K562 (cell line): ENCODE results near the gene SGMS1. TPM values are rescaled to one million over a fixed set of nuclear protein-coding genes. Genes with fewer than 3 reads are reported as not detected.
A peak's percentile ranks its signal among the peaks of the same experiment; 100 is the strongest.

ENCODE experiments used
- ARID1B ChIP-seq: fragments of 450-650 bp; IDR thresholded peaks from 2 replicates; pipeline ENCODE4 v1.6.1; 2016; ENCODE audit warnings: antibody characterized with exemption, mild to moderate bottlenecking, inconsistent platforms
- ARID4B ChIP-seq: sonication (generic); formaldehyde crosslinking; IDR thresholded peaks from 2 replicates; pipeline ENCODE4 v1.8.0; 2022; ENCODE audit warnings: mild to moderate bottlenecking, missing genetic modification reagents
- ATF3 ChIP-seq, 2 experiments: fragments of 450-650 bp in 1 of 2; sonication (generic) in 1 of 2; formaldehyde crosslinking in 1 of 2; IDR thresholded peaks in 1 of 2; conservative IDR thresholded peaks in 1 of 2; 2 replicates each; pipeline versions ENCODE4 v1.6.1 to v1.8.1; 2016 to 2023; ENCODE audit warnings: mild to moderate bottlenecking in 2 of 2, moderate library complexity in 2 of 2, inconsistent platforms in 1 of 2, missing genetic modification reagents in 1 of 2
- BHLHE40 ChIP-seq: IDR thresholded peaks from 2 replicates; pipeline ENCODE4 v1.6.1; 2011; ENCODE audit warnings: low read length, improper control_type of control experiment
- CREM ChIP-seq: IDR thresholded peaks from 2 replicates; pipeline ENCODE4 v1.6.1; 2014; ENCODE audit warnings: antibody characterized with exemption, low read depth
- HCFC1 ChIP-seq: IDR thresholded peaks from 2 replicates; pipeline ENCODE4 v1.6.1; 2012; ENCODE audit warnings: low read depth, low read length, improper control_type of control experiment
- JUND ChIP-seq, 2 experiments: IDR thresholded peaks; 2 replicates in 1 of 2; 3 replicates in 1 of 2; pipeline ENCODE4 v1.6.1; 2011; ENCODE audit warnings: borderline replicate concordance in 2 of 2, low read depth in 2 of 2, low read length in 2 of 2, improper control_type of control experiment in 1 of 2, missing biosample characterization in 1 of 2, missing genetic modification characterization in 1 of 2, missing genetic modification reagents in 1 of 2
- KDM1A ChIP-seq, 2 experiments: fragments of 450-650 bp; IDR thresholded peaks; 2 replicates each; pipeline ENCODE4 v1.6.1; 2016; ENCODE audit warnings: mild to moderate bottlenecking in 2 of 2
- MEIS2 ChIP-seq: fragments of 450-650 bp; IDR thresholded peaks from 2 replicates; pipeline ENCODE4 v1.6.1; 2014; ENCODE audit warnings: mild to moderate bottlenecking; ENCODE audit not compliant: partially characterized antibody
- MNT ChIP-seq, 2 experiments: fragments of 450-650 bp; conservative IDR thresholded peaks; 2 replicates each; pipeline ENCODE4 v1.6.1; 2017; ENCODE audit warnings: mild to moderate bottlenecking in 2 of 2, moderate library complexity in 2 of 2
- NFIC ChIP-seq: fragments of 450-650 bp; IDR thresholded peaks from 2 replicates; pipeline ENCODE4 v1.6.1; 2017; ENCODE audit warnings: mild to moderate bottlenecking, inconsistent platforms
- PHF8 ChIP-seq: fragments of 200-600 bp; sonication (generic); IDR thresholded peaks from 2 replicates; pipeline ENCODE4 v1.6.1; 2012; ENCODE audit warnings: mixed run types, mild to moderate bottlenecking, inconsistent platforms, low read length, moderate library complexity, borderline replicate concordance
- PHTF2 ChIP-seq: fragments of 250-450 bp; sonication (Bioruptor Pico); IDR thresholded peaks from 2 replicates; pipeline ENCODE4 v1.5.0; 2021; ENCODE audit warnings: mild to moderate bottlenecking
- RBM22 ChIP-seq: fragments of 200-400 bp; formaldehyde crosslinking; IDR thresholded peaks from 2 replicates; pipeline ENCODE4 v1.6.1; 2018; ENCODE audit warnings: low read length, low read depth; ENCODE audit not compliant: poor library complexity, severe bottlenecking
- SIN3A ChIP-seq, 2 experiments: fragments of 150-350 bp in 1 of 2; IDR thresholded peaks; 2 replicates each; pipeline ENCODE4 v1.6.1; 2011 to 2016; ENCODE audit warnings: borderline replicate concordance in 2 of 2, low read depth in 2 of 2, low read length in 2 of 2, mild to moderate bottlenecking in 2 of 2, moderate library complexity in 2 of 2; ENCODE audit not compliant: control insufficient read depth in 1 of 2
- TBP ChIP-seq: optimal IDR thresholded peaks from 2 replicates; pipeline ENCODE3; 2011; ENCODE audit warnings: low read depth, low read length, improper control_type of control experiment
- TFAM ChIP-seq: fragments of 250-450 bp; sonication (Bioruptor Pico); conservative IDR thresholded peaks from 2 replicates; pipeline ENCODE4 v1.5.0; 2021; ENCODE audit warnings: mild to moderate bottlenecking, moderate library complexity
- XRCC4 ChIP-seq: IDR thresholded peaks from one replicate; pipeline ENCODE4 v1.6.1; 2011; ENCODE audit not compliant: insufficient read depth, insufficient read length; ENCODE audit errors: extremely low read depth
- ZNF212 ChIP-seq: fragments of 450-650 bp; formaldehyde crosslinking; IDR thresholded peaks from 2 replicates; pipeline ENCODE4 v1.4.0; 2020; ENCODE audit warnings: mild to moderate bottlenecking
- ZSCAN29 ChIP-seq: fragments of 450-650 bp; IDR thresholded peaks from 2 replicates; pipeline ENCODE4 v1.6.1; 2017
- polyA plus RNA-seq, 8 experiments: library from polyadenylated mRNA; depleted of rRNA in 4 of 8; stranded (reverse) in 5 of 8; unstranded in 3 of 8; fragments of >200 nt; fragmentation: Nextera tagmentation in 2 of 8; fragmentation: Illumina TruSeq in 1 of 8; extraction: Ambion mirVana in 2 of 8; extraction: Trizol in 1 of 8; gene quantifications; 2 replicates each; pipeline versions ENCODE4 v1.2.1 to v1.2.3, GENCODE V29; 2011 to 2014; ENCODE audit warnings: inconsistent platforms in 1 of 8, missing spikeins in 1 of 8
- total RNA-seq, 7 experiments: library from RNA; depleted of rRNA in 6 of 7; stranded (reverse); fragments of >200 nt in 6 of 7; fragmentation: Illumina TruSeq in 2 of 7; extraction: Trizol in 2 of 7; gene quantifications; 2 replicates each; pipeline versions ENCODE4 v1.2.1 to v1.2.3, GENCODE V29; 2011 to 2021; ENCODE audit warnings: low replicate concordance in 1 of 7
- TF ChIP-seq, protein P1 (sequence below): sonication (generic); formaldehyde crosslinking; IDR thresholded peaks from 2 replicates; pipeline ENCODE4 v1.5.0; 2020; ENCODE audit warnings: missing genetic modification reagents

SGMS1 gene
- total and polyA plus RNA-seq, 9 of the 15 experiments (the other 6 are each of a cell fraction or from before 2014, with no cell fraction given) = 22.6 to 232 (median 82.2) TPM

DNA sequence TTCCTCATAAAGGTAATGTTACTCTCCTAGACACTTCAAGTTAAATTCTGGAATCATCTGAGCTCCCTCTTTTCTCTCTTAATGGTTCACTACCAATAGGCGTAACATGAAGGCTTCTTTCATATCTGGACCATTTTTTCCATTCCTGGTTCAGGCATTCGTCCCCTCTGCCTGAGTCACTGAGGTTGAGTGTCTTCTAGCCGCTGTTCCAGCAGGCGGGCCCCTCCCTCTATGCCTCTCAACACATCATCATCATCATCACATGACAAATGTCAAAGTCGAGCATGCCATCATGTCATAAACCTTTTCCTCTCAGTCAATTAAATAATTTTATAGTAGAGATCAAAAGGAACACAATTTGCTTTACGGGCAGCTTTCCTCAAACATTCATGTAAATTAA is 203.6 kb downstream of the SGMS1 start (continued):
- TF ChIP-seq MEIS2 (peak; percentile 73), SIN3A (IDR thresholded peaks at IDR 0.05; ENCODE audit: borderline replicate concordance in 2 of 2, control insufficient read depth in 1 of 2, low read depth in 2 of 2, low read length in 2 of 2) (0 out of 4 replicates have a peak, but pooled peaks of 1 of the 2 experiments have one; percentile 20), KDM1A (IDR thresholded peaks at IDR 0.05) (peak in 1 of 2 experiments; percentile 43; a peak in 1 of 4 replicates), JUND (IDR thresholded peaks at IDR 0.05; ENCODE audit: borderline replicate concordance, low read depth, low read length) (peak; percentile 46; the same call in 1 of the 2 replicates), JUND (tag; IDR thresholded peaks at IDR 0.05; ENCODE audit: borderline replicate concordance, low read depth, low read length) (no peak), CREM (0 out of 2 replicates have a peak, but pooled peaks have one; percentile 17), MNT (conservative IDR thresholded peaks at IDR 0.05) (peak; percentile 37 to 66; a peak in 1 of 4 replicates), HCFC1 (no peak), RBM22 (no peak), ARID4B (CRISPR knock-in tag) (no peak), XRCC4 (no peak), TBP (peak; percentile 8), PHF8 (no peak), ZNF212 (CRISPR knock-in tag) (no peak), BHLHE40 (peak; percentile 60), NFIC (no peak), ZSCAN29 (no peak), ATF3 (IDR thresholded peaks at IDR 0.05) (peak; percentile 51), ATF3 (CRISPR knock-in tag; conservative IDR thresholded peaks at IDR 0.05) (no peak), TFAM (CRISPR knock-in tag) (no peak), ARID1B (0 out of 2 replicates have a peak, but pooled peaks have one; percentile 4), PHTF2 (no peak)
- TF ChIP-seq, protein P1, sequence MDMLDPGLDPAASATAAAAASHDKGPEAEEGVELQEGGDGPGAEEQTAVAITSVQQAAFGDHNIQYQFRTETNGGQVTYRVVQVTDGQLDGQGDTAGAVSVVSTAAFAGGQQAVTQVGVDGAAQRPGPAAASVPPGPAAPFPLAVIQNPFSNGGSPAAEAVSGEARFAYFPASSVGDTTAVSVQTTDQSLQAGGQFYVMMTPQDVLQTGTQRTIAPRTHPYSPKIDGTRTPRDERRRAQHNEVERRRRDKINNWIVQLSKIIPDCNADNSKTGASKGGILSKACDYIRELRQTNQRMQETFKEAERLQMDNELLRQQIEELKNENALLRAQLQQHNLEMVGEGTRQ (CRISPR knock-in tag) = 0 out of 2 replicates have a peak, but pooled peaks have one; percentile 22
